CD4-positive, alpha-beta T cell (primary cell): ENCODE data around the gene QRFP. TPM values are rescaled to one million over a fixed set of nuclear protein-coding genes. Genes with fewer than 3 reads are reported as not detected.

ENCODE experiments used
- ATAC-seq: fragments of 200-7000 bp; cut with Tn5 transposase; one replicate; pipeline ENCODE4 v1.10.0; 2022; ENCODE audit warnings: mild to moderate bottlenecking; ENCODE audit not compliant: poor library complexity
- CTCF ChIA-PET: fragments of 350-600 bp; sonication (Branson Sonifier 250); formaldehyde crosslinking; loops from one replicate; lab custom pipeline; 2021; ENCODE audit warnings: antibody characterized with exemption, inconsistent platforms; lab: Charles Lee
- POLR2A ChIA-PET: fragments of 350-600 bp; sonication (Branson Sonifier 250); formaldehyde crosslinking; loops from one replicate; lab custom pipeline; 2021; ENCODE audit warnings: antibody characterized with exemption, inconsistent platforms; lab: Charles Lee
- DNase-seq, 14 experiments: peaks; one replicate each; pipeline ENCODE4 v3.0.0-alpha.2; 2013 to 2020; ENCODE audit warnings: mixed read lengths in 2 of 14
- H3K27ac ChIP-seq, 2 donors: one replicate each; pipeline versions ENCODE4 v1.5.1 to v1.7.0; 2013; ENCODE audit warnings: low read length in 2 of 2, low read depth in 1 of 2, mild to moderate bottlenecking in 1 of 2
- H3K27me3 ChIP-seq, 2 experiments: 1 replicate in 1 of 2; 2 replicates in 1 of 2; pipeline versions ENCODE4 v1.6.1 to v1.7.0; 2013; ENCODE audit warnings: low read length in 2 of 2, control low read depth in 1 of 2, mild to moderate bottlenecking in 1 of 2, moderate library complexity in 1 of 2; ENCODE audit not compliant: insufficient read depth in 2 of 2, control insufficient read depth in 1 of 2
- H3K36me3 ChIP-seq: one replicate; pipeline ENCODE4 v1.6.1; 2013; ENCODE audit warnings: low read length, control low read depth; ENCODE audit not compliant: insufficient read depth
- H3K4me1 ChIP-seq: one replicate; pipeline ENCODE4 v1.6.1; 2013; ENCODE audit warnings: low read length, control low read depth; ENCODE audit not compliant: insufficient read depth
- H3K4me3 ChIP-seq: one replicate; pipeline ENCODE4 v1.5.1; 2013; ENCODE audit warnings: mild to moderate bottlenecking, low read length, moderate library complexity
- H3K9me3 ChIP-seq, 2 experiments: 1 replicate in 1 of 2; 2 replicates in 1 of 2; pipeline versions ENCODE4 v1.6.1 to v1.7.0; 2013; ENCODE audit warnings: low read length in 2 of 2, mild to moderate bottlenecking in 2 of 2, control low read depth in 1 of 2, moderate library complexity in 1 of 2; ENCODE audit not compliant: control insufficient read depth in 1 of 2, insufficient read depth in 1 of 2
- H3K27ac Mint-ChIP-seq: one replicate; pipeline ENCODE4 v1.8.0; 2020; ENCODE audit warnings: mixed read lengths
- H3K27me3 Mint-ChIP-seq: one replicate; pipeline ENCODE4 v1.8.0; 2021; ENCODE audit warnings: mixed read lengths
- H3K36me3 Mint-ChIP-seq: one replicate; pipeline ENCODE4 v1.8.0; 2021; ENCODE audit warnings: low read depth, mixed read lengths
- H3K4me1 Mint-ChIP-seq: one replicate; pipeline ENCODE4 v1.8.0; 2021; ENCODE audit warnings: low read depth, mixed read lengths
- H3K4me3 Mint-ChIP-seq: one replicate; pipeline ENCODE4 v1.8.0; 2020; ENCODE audit warnings: mild to moderate bottlenecking, mixed read lengths
- H3K9me3 Mint-ChIP-seq: one replicate; pipeline ENCODE4 v1.8.0; 2020; ENCODE audit warnings: mixed read lengths
- intact Hi-C, 2 experiments: fragments of 100-400 bp; cut with DNase I in 1 of 2; cut with micrococcal nuclease in 1 of 2; formaldehyde crosslinking; loops; one replicate each; pipeline versions ENCODE4 v1.15.1 to v1.9.0; 2023 to 2025; cut with DNase I, micrococcal nuclease
- total RNA-seq, 174 experiments: library from RNA in 2 of 174; stranded (reverse) in 2 of 174; gene quantifications; one replicate each; pipeline ENCODE4 v1.2.3 and lab custom pipeline; 2021 to 2026
- TF ChIP-seq, protein P1 (sequence below): fragments of 200-600 bp; IDR thresholded peaks from one replicate; pipeline ENCODE4 v1.8.0; 2022; ENCODE audit warnings: antibody characterized with exemption, mild to moderate bottlenecking

QRFP gene
- total RNA-seq, 2 experiments from 2014 or later = not detected

DNA sequence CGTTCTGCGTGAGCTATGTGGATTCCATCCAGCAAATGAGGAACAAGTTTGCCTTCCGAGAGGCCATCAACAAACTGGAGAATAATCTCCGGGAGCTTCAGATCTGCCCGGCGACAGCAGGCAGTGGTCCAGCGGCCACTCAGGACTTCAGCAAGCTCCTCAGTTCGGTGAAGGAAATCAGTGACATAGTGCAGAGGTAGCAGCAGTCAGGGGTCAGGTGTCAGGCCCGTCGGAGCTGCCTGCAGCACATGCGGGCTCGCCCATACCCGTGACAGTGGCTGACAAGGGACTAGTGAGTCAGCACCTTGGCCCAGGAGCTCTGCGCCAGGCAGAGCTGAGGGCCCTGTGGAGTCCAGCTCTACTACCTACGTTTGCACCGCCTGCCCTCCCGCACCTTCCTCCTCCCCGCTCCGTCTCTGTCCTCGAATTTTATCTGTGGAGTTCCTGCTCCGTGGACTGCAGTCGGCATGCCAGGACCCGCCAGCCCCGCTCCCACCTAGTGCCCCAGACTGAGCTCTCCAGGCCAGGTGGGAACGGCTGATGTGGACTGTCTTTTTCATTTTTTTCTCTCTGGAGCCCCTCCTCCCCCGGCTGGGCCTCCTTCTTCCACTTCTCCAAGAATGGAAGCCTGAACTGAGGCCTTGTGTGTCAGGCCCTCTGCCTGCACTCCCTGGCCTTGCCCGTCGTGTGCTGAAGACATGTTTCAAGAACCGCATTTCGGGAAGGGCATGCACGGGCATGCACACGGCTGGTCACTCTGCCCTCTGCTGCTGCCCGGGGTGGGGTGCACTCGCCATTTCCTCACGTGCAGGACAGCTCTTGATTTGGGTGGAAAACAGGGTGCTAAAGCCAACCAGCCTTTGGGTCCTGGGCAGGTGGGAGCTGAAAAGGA, 10.9 kb downstream of the QRFP start:
- ATAC-seq = no peak
- CTCF ChIA-PET = no interaction called here
- Mint-ChIP-seq H3K36me3 (peaks cover 70% of the 10 kb centered on the region), H3K27me3 (no peaks in the 10 kb centered on the region), H3K27ac (no peak overlapping the region), H3K4me3 (no peak overlapping the region), H3K9me3 (no peaks in the 10 kb centered on the region), H3K4me1 (no peaks in the 10 kb centered on the region)
- no peak for DNase-seq
- Histone ChIP-seq H3K9me3 (no peaks in the 10 kb centered on the region), H3K4me3 (no peak overlapping the region), H3K36me3 (peaks cover 54% of the 10 kb centered on the region), H3K4me1 (no peaks in the 10 kb centered on the region), H3K27me3 (no peaks in the 10 kb centered on the region), H3K27ac (no peak overlapping the region)
- TF ChIP-seq, protein P1, sequence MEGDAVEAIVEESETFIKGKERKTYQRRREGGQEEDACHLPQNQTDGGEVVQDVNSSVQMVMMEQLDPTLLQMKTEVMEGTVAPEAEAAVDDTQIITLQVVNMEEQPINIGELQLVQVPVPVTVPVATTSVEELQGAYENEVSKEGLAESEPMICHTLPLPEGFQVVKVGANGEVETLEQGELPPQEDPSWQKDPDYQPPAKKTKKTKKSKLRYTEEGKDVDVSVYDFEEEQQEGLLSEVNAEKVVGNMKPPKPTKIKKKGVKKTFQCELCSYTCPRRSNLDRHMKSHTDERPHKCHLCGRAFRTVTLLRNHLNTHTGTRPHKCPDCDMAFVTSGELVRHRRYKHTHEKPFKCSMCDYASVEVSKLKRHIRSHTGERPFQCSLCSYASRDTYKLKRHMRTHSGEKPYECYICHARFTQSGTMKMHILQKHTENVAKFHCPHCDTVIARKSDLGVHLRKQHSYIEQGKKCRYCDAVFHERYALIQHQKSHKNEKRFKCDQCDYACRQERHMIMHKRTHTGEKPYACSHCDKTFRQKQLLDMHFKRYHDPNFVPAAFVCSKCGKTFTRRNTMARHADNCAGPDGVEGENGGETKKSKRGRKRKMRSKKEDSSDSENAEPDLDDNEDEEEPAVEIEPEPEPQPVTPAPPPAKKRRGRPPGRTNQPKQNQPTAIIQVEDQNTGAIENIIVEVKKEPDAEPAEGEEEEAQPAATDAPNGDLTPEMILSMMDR = no peak
- POLR2A ChIA-PET = no interaction called here
- intact Hi-C loops = no loop called here

DNA sequence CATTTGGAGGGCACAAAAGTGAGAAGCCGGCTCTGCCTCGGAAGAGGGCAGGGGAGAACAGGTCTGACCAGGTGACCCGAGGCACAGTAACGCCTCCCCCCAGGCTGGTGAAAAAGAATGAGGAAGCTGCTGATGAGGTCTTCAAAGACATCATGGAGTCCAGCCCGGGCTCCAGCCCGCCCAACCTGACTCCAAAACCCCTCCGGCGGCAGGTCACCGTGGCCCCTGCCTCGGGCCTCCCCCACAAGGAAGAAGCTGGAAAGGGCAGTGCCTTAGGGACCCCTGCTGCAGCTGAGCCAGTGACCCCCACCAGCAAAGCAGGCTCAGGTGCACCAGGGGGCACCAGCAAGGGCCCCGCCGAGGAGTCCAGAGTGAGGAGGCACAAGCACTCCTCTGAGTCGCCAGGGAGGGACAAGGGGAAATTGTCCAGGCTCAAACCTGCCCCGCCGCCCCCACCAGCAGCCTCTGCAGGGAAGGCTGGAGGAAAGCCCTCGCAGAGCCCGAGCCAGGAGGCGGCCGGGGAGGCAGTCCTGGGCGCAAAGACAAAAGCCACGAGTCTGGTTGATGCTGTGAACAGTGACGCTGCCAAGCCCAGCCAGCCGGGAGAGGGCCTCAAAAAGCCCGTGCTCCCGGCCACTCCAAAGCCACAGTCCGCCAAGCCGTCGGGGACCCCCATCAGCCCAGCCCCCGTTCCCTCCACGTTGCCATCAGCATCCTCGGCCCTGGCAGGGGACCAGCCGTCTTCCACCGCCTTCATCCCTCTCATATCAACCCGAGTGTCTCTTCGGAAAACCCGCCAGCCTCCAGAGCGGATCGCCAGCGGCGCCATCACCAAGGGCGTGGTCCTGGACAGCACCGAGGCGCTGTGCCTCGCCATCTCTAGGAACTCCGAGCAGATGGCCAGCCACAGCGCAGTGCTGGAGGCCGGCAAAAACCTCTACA, 11.8 kb downstream of the QRFP start:
- Histone ChIP-seq H3K36me3 (peaks cover 60% of the 10 kb centered on the region), H3K4me1 (no peaks in the 10 kb centered on the region), H3K4me3 (no peak overlapping the region), H3K27ac (no peak overlapping the region), H3K9me3 (no peaks in the 10 kb centered on the region), H3K27me3 (no peaks in the 10 kb centered on the region)
- Mint-ChIP-seq H3K36me3 (peaks cover 74% of the 10 kb centered on the region), H3K9me3 (no peaks in the 10 kb centered on the region), H3K27me3 (no peaks in the 10 kb centered on the region), H3K27ac (no peak overlapping the region), H3K4me1 (no peaks in the 10 kb centered on the region), H3K4me3 (no peak overlapping the region)
- ATAC-seq (no peak), DNase-seq (no peak)
- POLR2A ChIA-PET = no interaction called here
- TF ChIP-seq, protein P1 = no peak
- CTCF ChIA-PET = no interaction called here
- intact Hi-C loops = no loop called here

DNA sequence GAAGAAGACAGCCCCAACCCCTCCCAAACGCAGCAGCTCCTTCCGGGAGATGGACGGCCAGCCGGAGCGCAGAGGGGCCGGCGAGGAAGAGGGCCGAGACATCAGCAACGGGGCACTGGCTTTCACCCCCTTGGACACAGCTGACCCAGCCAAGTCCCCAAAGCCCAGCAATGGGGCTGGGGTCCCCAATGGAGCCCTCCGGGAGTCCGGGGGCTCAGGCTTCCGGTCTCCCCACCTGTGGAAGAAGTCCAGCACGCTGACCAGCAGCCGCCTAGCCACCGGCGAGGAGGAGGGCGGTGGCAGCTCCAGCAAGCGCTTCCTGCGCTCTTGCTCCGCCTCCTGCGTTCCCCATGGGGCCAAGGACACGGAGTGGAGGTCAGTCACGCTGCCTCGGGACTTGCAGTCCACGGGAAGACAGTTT, 12.5 kb downstream of the QRFP start:
- Mint-ChIP-seq H3K4me1 (no peaks in the 10 kb centered on the region), H3K4me3 (no peak overlapping the region), H3K36me3 (peaks cover 77% of the 10 kb centered on the region), H3K27ac (no peak overlapping the region), H3K9me3 (no peaks in the 10 kb centered on the region), H3K27me3 (no peaks in the 10 kb centered on the region)
- POLR2A ChIA-PET = no interaction called here
- ATAC-seq (no peak), DNase-seq (no peak)
- no peaks in the 10 kb centered on the region for H3K4me1 ChIP-seq
- no peaks in the 10 kb centered on the region for H3K9me3 ChIP-seq
- TF ChIP-seq, protein P1 = no peak
- H3K36me3 ChIP-seq = peaks cover 66% of the 10 kb centered on the region
- intact Hi-C loops = no loop called here
- CTCF ChIA-PET = no interaction called here
- H3K4me3 ChIP-seq = no peak overlapping the region
- H3K27ac ChIP-seq = no peak overlapping the region
- no peaks in the 10 kb centered on the region for H3K27me3 ChIP-seq
